Mesenteric fat pad (tissue), 1 donor: ENCODE data around the gene TBC1D2B. TPM values are rescaled to one million over a fixed set of nuclear protein-coding genes. Genes with fewer than 3 reads are reported as not detected.
"Not testable (repeated sequence)": the region's sequence is repeated elsewhere in the genome, so short reads cannot be mapped to it uniquely, and the experiment has no call there.

Experiments used
- DNase-seq: peaks from one replicate; pipeline ENCODE4 v3.0.0-alpha.2; 2020; ENCODE audit warnings: low spot score
- total RNA-seq: library from RNA; stranded (reverse); fragmentation: NEBNext Ultra II Directional; extraction: Animal tissue kit (Norgen Biotek cat#: 25700); gene quantifications from one replicate; pipeline ENCODE4 v1.2.1, GENCODE V29; 2021
- donor health status: DM: yes; HTN: yes; CAD: no.

TBC1D2B gene
- total RNA-seq, 1 donor from 2014 or later: 82.0 TPM

- DNase-seq: no peak
Measured at GRCh38 chr15:77992356-77993222, 84.9 kb downstream of the TBC1D2B start.

- DNase-seq: not testable (repeated sequence)
Measured at GRCh38 chr15:77991658-77992201, 85.8 kb downstream of the TBC1D2B start.

GRCh38 chr15:77991029-77991406, 86.5 kb downstream of the TBC1D2B start:
- DNase-seq: no peak

GRCh38 chr15:77989296-77990143, 88.0 kb downstream of the TBC1D2B start:
- peak; percentile 83 for DNase-seq

- peak; percentile 88 for DNase-seq
Measured at GRCh38 chr15:77988347-77989295, 88.9 kb downstream of the TBC1D2B start.

- DNase-seq: peak; percentile 68
Measured at GRCh38 chr15:77987765-77988136, 89.8 kb downstream of the TBC1D2B start.

GRCh38 chr15:77986891-77987764, 90.4 kb downstream of the TBC1D2B start:
- peak; percentile 87 for DNase-seq

- DNase-seq: peak; percentile 83
Measured at GRCh38 chr15:77985931-77986480, 91.5 kb downstream of the TBC1D2B start.

- peak; percentile 81 for DNase-seq
Measured at GRCh38 chr15:77985031-77985930, 92.2 kb downstream of the TBC1D2B start.

GRCh38 chr15:77984446-77984861, 93.1 kb downstream of the TBC1D2B start:
- DNase-seq: peak; percentile 86

GRCh38 chr15:77983708-77984445, 93.6 kb downstream of the TBC1D2B start:
- DNase-seq: peak; percentile 82

- DNase-seq: peak; percentile 45
Measured at GRCh38 chr15:77983091-77983707, 94.3 kb downstream of the TBC1D2B start.

GRCh38 chr15:77982127-77982490, 95.4 kb downstream of the TBC1D2B start:
- DNase-seq: peak; percentile 53

GRCh38 chr15:77981281-77982126, 96.0 kb downstream of the TBC1D2B start:
- peak; percentile 83 for DNase-seq

GRCh38 chr15:77980674-77981073, 96.8 kb downstream of the TBC1D2B start:
- not testable (repeated sequence) for DNase-seq

GRCh38 chr15:77980098-77980497, 97.4 kb downstream of the TBC1D2B start:
- peak; percentile 80 for DNase-seq
